Nephron (organoid): ENCODE results near the gene TTC39C.

Experiments
- H3K27ac Mint-ChIP-seq, 3 experiments: 2 replicates each; pipeline ENCODE4 v1.8.0; 2020; ENCODE audit warnings: mixed read lengths in 3 of 3, mild to moderate bottlenecking in 2 of 3, moderate library complexity in 1 of 3
- H3K27me3 Mint-ChIP-seq: 2 replicates; pipeline ENCODE4 v1.8.0; 2021; ENCODE audit warnings: low read depth, mild to moderate bottlenecking, moderate library complexity, mixed read lengths
- H3K36me3 Mint-ChIP-seq: 2 replicates; pipeline ENCODE4 v1.8.0; 2020; ENCODE audit warnings: low read depth, mixed read lengths
- H3K4me1 Mint-ChIP-seq: 2 replicates; pipeline ENCODE4 v1.8.0; 2020; ENCODE audit warnings: mixed read lengths
- H3K4me3 Mint-ChIP-seq, 3 experiments: 2 replicates each; pipeline ENCODE4 v1.8.0; 2020; ENCODE audit warnings: mild to moderate bottlenecking in 3 of 3, mixed read lengths in 3 of 3, moderate library complexity in 2 of 3
- H3K9me3 Mint-ChIP-seq: 2 replicates; pipeline ENCODE4 v1.8.0; 2020; ENCODE audit warnings: mixed read lengths
- TF ChIP-seq, protein P1 (sequence below), 3 experiments: fragments of 200-600 bp; sonication (generic); IDR thresholded peaks; one replicate each; pipeline ENCODE4 v1.5.0; 2021; ENCODE audit warnings: antibody characterized with exemption in 3 of 3; ENCODE audit not compliant: unreplicated experiment in 3 of 3

Gene TTC39C

DNA sequence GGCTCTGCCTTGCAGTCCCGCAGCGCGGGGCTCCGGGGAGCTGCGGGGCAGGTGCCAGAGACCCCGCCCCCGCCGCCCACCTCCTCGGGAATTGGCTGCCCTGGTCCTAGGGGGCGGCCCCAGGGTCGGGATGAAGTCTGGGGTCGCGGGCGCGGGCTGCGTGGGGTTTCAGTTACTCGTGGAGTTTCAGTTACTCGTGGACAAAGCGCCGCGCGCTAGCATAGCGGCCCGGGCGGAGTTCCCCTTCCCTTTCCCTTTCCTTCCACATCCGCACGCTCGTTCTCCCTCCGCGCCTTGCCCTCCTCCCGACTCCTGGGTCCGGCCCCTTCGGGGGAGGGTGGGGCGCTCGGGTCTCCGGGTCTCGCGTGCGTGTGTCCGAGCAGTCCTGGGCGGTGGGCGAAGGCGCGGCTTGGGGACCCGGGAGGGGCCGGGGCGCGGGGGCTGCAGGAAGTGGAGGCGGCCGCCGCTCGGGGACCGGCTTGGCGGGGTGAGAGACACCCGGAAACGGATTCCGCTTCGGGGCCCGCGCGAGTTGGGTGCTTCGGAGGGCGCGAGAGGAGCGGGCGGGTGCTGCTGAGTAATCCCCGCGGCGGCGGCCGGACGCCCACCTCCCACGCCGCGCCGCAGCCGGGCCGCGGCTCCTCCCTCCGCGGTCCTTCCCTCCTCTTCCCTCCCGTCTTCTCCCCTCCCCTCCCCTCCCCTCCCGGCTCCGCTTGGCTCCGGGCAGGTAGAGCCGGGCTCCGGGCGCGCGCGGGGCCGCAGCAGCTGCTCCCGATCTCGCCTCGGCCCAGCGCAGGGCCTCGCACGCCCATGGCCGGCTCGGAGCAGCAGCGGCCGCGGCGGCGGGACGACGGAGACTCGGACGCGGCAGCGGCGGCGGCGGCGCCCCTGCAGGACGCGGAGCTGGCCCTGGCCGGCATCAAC is at the start of gene TTC39C:
Gene TTC39C (plus strand): TSS at position 693 of the 924 bp plus-strand sequence. CDS start 118 bp downstream, at position 811.
- peak within 1 kb of the TSS; percentile 59 to 82 (median 68) for H3K27ac Mint-ChIP-seq
- peaks cover 19% of the 10 kb centered on the region for H3K4me1 Mint-ChIP-seq
- H3K4me3 Mint-ChIP-seq = peak within 1 kb of the TSS; percentile 84 to 95 (median 92)
- no peaks in the 10 kb centered on the region for H3K36me3 Mint-ChIP-seq
- peaks cover 36% of the 10 kb centered on the region for H3K27me3 Mint-ChIP-seq
- TF ChIP-seq, protein P1, sequence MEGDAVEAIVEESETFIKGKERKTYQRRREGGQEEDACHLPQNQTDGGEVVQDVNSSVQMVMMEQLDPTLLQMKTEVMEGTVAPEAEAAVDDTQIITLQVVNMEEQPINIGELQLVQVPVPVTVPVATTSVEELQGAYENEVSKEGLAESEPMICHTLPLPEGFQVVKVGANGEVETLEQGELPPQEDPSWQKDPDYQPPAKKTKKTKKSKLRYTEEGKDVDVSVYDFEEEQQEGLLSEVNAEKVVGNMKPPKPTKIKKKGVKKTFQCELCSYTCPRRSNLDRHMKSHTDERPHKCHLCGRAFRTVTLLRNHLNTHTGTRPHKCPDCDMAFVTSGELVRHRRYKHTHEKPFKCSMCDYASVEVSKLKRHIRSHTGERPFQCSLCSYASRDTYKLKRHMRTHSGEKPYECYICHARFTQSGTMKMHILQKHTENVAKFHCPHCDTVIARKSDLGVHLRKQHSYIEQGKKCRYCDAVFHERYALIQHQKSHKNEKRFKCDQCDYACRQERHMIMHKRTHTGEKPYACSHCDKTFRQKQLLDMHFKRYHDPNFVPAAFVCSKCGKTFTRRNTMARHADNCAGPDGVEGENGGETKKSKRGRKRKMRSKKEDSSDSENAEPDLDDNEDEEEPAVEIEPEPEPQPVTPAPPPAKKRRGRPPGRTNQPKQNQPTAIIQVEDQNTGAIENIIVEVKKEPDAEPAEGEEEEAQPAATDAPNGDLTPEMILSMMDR (IDR thresholded peaks at IDR 0.05; ENCODE audit: unreplicated experiment in 3 of 3) = no peak
- no peaks in the 10 kb centered on the region for H3K9me3 Mint-ChIP-seq

DNA sequence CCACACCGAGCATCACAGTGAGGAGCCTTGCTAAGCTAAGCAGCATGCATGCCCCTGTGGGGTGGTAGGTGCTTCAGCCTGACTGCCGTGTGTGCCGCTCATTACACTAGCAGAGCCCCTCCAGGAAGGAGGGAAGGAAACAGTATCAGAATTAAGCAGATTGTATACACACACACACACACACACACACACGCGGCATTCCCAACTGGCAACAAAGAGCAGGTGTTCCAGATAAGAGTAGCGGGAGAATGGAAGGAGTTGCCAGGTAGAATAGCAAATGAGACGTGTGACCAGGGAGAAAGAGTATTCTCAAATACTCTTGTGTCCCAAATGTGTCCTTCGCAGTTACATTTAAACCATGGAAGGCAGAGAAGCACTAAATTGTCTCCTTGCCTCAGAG is 47.6 kb upstream of the TTC39C start:
- Mint-ChIP-seq H3K4me1 (peaks cover 5% of the 10 kb centered on the region), H3K4me3 (no peak overlapping the region), H3K27me3 (peaks cover 10% of the 10 kb centered on the region), H3K36me3 (no peaks in the 10 kb centered on the region), H3K27ac (no peak overlapping the region), H3K9me3 (no peaks in the 10 kb centered on the region)
- TF ChIP-seq, protein P1 (IDR thresholded peaks at IDR 0.05; ENCODE audit: unreplicated experiment in 3 of 3) = no peak

DNA sequence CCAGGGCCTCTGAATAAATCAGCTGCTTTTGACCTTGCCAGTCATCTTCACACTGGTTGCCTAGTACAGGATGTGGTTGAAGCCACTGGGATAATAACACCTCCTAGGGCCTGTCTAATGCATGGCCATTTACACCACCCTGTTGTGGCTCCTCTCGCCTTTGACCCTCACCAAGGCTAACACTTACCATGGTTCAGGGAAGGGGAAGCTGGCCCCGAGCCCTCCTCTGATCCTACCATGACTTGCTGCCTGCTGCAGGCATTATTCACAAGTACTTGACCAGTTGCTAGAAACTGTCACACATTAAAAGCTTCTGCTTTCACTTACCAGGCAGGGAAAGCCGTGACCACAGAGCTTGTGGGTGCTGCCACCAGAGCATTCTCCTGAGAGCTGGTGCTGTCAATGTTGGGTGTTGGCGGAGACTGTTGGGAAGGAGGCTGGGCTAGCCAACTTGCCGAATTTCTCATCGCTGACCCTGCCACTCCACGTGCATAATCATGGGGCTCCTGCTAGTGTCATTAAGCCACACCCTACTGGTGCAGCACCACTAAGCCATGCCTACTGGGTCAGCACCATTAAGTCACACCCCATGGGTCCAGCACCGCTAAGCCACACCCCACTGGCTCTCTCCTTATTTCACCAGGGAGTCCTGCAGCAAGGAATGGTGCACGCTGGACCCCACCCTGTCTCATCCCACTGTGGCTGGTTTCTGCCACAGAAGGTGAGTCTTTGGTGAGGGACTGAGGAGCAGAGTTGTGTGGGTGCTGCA is 47.0 kb upstream of the TTC39C start:
- Mint-ChIP-seq H3K27ac (no peak overlapping the region), H3K27me3 (peaks cover 12% of the 10 kb centered on the region), H3K36me3 (no peaks in the 10 kb centered on the region), H3K4me1 (peaks cover 5% of the 10 kb centered on the region), H3K9me3 (no peaks in the 10 kb centered on the region), H3K4me3 (no peak overlapping the region)
- TF ChIP-seq, protein P1 (IDR thresholded peaks at IDR 0.05; ENCODE audit: unreplicated experiment in 3 of 3) = no peak

DNA sequence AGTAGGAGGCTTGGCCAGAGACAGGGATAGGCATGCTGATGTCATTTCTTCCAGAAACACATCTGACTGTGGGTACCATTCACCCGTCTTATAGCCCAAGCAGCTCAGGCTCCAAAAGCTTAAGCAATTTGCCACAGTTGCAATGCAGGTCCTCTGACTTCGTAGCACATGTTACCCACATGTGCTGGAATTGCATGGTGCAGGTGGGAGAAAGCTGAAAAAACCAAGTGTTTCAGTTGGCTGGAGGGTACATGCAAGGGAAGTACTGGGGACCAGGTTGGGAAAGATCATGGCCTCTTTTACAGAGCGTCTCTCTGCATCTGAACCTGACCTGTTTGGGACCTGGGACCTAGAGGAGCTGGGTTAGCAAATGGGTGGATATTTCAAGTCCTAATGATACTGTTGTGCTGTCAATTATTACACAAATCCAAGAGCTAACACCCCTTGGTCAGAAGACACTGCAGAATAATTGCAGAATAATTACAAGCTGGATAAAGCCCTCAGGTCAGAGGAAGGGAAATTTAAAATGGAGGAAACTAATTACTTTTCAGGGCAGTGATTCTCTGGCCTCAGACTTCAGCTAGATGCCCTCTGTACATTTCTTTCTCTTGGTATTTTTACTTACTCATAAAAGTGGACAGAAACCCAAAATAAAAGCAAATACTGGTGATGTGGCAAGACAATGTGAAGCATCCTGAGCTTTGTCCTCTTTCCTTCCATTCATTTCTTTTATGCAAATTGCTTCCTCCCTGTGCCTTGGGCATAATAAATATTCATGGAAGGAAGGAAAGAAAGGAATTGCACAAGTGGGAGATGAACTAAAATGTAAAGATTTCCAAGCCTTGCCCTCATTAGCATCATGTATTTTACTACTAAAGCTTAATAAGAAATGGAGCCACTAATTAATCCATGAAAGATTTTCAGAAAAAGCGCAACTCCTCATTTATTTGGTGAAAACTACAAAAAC is 45.6 kb upstream of the TTC39C start:
- Mint-ChIP-seq H3K4me3 (no peak overlapping the region), H3K27ac (no peak overlapping the region), H3K9me3 (no peaks in the 10 kb centered on the region), H3K4me1 (peaks cover 5% of the 10 kb centered on the region), H3K27me3 (peaks cover 14% of the 10 kb centered on the region), H3K36me3 (no peaks in the 10 kb centered on the region)
- TF ChIP-seq, protein P1 (IDR thresholded peaks at IDR 0.05; ENCODE audit: unreplicated experiment in 3 of 3) = no peak

DNA sequence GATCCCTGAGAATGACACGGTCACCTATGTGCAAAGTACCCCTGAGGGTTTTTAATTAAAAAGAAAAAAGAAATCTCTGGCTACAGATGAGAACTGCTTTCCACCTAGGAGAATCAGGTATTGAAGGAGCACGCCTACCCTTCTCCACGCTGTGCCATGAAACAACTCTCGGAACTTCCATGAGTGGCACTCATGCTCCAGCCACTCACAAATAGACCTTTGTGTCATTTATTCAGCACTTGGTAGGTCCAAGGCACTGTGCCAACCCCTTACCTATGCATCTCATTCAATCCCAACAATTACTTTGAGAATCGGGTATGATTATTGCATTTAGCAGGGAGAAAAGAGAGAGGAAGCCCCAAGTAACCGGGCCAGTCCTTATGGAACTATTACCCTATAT is 44.9 kb upstream of the TTC39C start:
- no peak overlapping the region for H3K4me3 Mint-ChIP-seq
- no peaks in the 10 kb centered on the region for H3K36me3 Mint-ChIP-seq
- no peak overlapping the region for H3K27ac Mint-ChIP-seq
- peaks cover 14% of the 10 kb centered on the region for H3K27me3 Mint-ChIP-seq
- TF ChIP-seq, protein P1 (IDR thresholded peaks at IDR 0.05; ENCODE audit: unreplicated experiment in 3 of 3) = no peak
- peaks cover 3% of the 10 kb centered on the region for H3K9me3 Mint-ChIP-seq
- H3K4me1 Mint-ChIP-seq = no peaks in the 10 kb centered on the region
